GM19467 (cell line): ENCODE measurements around the gene SMARCA4.
"Not testable (repeated sequence)": the region's sequence is repeated elsewhere in the genome, so short reads cannot be mapped to it uniquely, and the experiment has no call there.

Source experiments
- ATAC-seq: cut with Tn5 transposase; IDR thresholded peaks from one replicate; pipeline ENCODE4 v1.9.1; 2021; ENCODE audit warnings: mild to moderate bottlenecking, moderate library complexity; ENCODE audit not compliant: unreplicated experiment

SMARCA4 gene

DNA sequence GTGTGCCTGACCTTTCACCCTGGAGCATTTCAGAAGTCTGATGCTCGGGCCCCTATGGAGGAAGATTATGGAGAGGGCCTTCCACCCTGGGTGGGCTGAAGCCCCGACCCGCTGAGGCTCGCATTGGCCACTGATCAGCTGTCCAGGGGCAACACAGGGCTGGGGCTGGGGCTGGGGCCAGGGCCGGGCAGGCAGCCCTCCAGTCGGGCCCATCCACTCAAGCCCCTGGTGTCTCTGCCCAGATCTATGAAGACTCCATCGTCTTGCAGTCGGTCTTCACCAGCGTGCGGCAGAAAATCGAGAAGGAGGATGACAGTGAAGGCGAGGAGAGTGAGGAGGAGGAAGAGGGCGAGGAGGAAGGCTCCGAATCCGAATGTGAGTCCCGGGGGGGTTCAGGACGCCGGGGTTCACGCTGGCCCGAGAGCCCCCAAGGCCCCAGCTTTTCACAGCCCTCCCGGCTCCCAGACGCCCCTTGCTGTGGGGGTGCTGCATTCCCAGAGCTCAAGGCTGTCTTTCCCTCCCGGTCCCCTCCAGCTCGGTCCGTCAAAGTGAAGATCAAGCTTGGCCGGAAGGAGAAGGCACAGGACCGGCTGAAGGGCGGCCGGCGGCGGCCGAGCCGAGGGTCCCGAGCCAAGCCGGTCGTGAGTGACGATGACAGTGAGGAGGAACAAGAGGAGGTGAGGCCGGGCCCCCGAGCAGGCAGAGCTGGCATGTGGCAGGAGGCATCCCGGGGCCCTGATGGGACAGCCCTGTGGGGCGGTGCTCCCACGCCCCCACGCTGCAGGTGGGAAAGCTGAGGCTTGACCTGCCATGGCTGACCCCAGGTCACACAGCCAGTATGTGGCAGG lies 98.9 kb downstream of the SMARCA4 start:
- ATAC-seq: no peak

GRCh38 chr19:11061952-11062351 lies 101.1 kb downstream of the SMARCA4 start:
- ATAC-seq: no peak

GRCh38 chr19:11063434-11063833 lies 102.6 kb downstream of the SMARCA4 start:
- no peak for ATAC-seq

DNA sequence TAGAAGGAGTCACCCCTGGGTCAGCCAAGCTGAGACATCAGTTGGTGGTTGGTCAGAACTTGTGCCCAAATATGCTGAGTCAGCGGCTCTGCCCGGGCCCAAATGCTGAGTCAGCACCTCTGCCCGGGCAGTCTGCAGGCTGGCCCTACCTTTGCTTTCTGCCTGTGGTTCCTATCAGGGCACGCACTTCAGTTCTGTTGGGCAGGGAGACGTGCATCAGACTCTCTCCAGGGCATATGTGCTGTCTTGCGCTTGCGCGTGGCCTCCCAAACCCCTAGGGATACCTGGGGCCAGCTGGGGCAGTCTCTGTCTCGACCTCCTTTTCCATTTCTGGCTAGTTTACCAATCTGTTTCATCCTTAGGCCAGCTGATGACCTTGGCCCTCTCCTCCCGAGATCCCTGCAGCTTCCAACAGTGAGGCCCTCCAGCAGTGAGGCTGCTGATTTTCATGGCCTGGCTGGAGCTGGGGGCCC lies 104.0 kb downstream of the SMARCA4 start:
- no peak for ATAC-seq

DNA sequence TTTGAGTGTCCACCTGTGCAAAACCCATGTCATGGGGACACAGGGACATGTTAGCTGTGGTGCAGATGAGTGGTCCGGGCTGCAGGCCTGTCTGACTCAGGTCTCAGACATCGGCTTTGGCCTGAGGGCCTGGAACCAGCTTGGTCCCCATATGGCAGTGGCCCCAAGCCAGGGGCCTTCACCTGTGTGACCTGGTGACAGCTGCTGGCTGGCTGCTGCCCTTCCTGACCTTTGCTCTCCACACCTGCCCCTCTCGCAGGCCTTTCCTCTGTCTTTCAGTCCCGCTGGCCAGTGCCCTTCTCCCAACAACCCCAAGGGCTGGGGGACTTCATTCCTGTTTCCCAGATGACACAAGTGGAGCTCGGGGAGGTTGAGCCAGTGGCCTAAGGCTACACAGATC lies 105.5 kb downstream of the SMARCA4 start:
- ATAC-seq: no peak

DNA sequence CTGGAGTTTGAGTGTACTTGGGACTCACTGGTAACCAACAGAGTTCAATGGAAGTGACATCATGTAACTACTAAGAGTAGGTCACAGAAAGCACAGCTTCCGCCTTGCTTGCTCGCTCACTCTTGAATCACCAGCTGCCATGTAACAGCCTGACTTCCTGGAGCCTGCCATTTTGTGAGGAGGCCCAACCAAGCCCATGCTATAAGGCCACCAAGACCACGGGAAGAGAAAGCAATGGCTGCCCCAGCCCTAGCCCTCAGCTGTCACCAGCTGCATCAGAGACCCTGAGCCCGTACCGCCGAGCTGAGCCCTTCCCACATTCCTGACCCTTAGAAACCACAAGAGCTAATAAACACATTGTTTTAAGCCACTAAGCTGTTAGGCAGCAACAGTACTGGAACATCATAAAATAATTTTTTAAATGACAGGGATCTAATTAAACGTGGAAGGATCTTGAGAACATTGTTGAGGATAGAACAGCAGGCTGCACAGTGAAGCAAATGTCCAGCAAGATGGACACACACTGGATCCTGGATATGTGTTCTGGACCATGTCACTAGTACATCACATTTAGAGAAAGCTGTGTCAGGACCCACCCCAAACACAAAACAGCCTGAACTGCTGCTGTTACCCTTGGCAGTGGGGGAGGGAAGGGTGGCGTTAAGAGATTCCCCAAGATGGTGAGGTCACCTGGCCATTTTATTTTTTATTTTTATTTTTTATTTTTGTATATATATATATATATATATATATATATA lies 106.7 kb downstream of the SMARCA4 start:
- no peak for ATAC-seq

DNA sequence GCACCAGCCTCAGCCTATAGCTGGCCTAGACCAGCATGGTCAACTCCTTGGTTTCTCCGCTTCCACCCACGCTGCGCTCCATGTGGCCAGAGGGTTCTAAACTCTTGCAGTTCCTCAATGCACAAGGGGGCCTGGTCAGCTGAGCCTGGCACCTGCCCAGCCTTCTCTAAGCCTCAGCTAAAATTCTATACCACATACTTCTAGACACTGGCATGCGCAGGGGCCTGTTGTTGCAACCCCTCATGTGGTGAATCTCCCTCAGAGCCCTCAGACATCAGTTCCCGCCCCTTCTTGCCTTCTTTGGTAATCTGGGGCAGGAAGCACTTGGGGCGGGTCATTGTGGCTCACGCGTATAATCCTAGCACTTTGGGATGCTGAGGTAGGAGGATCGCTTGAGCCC lies 108.7 kb downstream of the SMARCA4 start:
- no peak for ATAC-seq

DNA sequence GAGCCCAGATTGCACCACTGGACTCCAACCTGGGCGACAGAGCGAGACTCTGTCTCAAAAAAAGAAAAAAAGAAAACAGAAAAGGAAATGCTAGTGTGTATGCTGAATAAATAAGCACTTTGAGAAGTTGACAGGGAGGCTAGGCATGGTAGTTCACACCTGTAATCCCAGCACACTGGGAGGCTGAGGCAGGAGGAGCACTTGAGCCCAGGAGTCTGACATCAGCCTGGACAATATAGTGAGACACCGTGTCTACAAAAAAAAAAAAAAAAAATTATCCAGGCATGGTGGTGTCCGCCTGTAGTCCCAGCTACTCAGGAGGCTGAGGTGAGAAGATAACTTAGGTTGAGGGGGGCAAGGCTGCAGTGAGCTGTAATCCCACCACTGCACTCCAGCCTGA lies 109.3 kb downstream of the SMARCA4 start:
- no peak for ATAC-seq

GRCh38 chr19:11073568-11073967 lies 112.7 kb downstream of the SMARCA4 start:
- ATAC-seq: no peak

- ATAC-seq: not testable (repeated sequence)
Observed at GRCh38 chr19:11076792-11077191, 116.0 kb downstream of the SMARCA4 start.

GRCh38 chr19:11078893-11079292 lies 118.1 kb downstream of the SMARCA4 start:
- ATAC-seq: no peak

DNA sequence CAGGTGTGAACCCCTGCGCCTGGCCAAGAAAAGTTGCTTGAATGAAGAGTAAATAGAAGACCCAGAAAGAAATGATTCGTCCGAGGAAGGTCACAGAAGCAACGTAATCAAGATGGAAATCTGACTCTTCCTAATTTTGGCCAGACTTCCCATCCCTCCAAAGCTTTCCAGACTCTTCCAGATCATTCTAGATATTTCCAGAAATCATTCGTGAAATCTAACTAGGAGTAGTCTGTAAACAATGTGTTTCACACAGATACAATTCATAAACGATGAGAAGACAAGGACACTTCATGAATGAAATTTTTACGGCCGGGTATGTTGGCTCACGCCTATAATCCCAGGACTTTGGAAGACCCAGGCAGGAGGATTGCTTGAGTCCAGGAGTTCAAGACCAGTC lies 119.2 kb downstream of the SMARCA4 start:
- ATAC-seq: no peak

DNA sequence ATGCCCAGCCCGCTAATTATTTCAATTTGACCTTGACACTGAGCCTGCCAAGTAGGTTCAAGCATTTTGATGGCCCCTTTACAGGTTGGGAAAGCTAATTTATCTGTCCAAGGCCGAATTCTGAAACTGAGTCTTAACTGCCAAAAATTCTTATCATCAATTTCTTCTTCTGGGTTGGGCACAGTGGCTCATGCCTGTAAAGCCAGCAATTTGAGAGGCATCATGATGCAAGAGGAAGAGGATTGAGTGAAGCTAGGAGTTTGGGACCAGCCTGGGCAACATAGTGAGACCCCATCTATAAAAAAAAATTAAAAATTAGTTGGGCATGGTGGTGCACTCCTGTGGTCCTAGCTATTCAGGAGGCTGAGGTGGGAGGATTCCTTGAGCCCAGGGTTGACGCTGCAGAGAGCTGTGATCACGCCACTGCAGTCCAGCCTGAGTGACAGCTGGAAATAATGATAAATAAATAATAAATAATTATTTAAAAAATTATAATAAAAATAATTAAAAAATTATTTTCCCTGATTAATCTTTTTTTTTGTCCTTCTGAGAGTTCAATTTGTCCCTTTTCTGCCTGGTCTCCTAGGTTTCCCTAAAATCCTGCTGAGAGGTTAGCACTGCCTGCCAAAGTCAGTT lies 127.2 kb downstream of the SMARCA4 start:
- no peak for ATAC-seq

DNA sequence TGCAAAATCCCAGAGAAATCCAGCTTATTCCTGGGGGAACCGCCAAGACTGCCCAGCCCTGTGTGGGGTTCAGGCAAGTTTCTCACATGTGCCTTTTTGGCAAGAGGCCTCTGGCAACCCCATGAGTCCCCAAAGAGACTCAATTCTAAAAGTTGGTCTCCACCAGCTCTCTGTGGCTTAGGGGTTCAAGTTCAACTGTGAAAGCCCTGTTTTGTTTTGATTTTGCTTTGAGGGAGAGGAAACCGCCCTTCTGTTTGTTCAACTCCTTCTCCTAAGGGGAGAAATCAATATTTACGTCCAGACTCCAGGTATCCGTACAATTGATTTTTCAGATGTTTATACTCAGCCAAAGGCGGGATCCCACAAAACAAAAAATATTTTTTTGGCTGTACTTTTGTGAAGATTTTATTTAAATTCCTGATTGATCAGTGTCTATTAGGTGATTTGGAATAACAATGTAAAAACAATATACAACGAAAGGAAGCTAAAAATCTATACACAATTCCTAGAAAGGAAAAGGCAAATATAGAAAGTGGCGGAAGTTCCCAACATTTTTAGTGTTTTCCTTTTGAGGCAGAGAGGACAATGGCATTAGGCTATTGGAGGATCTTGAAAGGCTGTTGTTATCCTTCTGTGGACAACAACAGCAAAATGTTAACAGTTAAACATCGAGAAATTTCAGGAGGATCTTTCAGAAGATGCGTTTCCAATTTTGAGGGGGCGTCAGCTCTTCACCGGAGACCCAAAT lies 127.8 kb downstream of the SMARCA4 start:
- no peak for ATAC-seq

DNA sequence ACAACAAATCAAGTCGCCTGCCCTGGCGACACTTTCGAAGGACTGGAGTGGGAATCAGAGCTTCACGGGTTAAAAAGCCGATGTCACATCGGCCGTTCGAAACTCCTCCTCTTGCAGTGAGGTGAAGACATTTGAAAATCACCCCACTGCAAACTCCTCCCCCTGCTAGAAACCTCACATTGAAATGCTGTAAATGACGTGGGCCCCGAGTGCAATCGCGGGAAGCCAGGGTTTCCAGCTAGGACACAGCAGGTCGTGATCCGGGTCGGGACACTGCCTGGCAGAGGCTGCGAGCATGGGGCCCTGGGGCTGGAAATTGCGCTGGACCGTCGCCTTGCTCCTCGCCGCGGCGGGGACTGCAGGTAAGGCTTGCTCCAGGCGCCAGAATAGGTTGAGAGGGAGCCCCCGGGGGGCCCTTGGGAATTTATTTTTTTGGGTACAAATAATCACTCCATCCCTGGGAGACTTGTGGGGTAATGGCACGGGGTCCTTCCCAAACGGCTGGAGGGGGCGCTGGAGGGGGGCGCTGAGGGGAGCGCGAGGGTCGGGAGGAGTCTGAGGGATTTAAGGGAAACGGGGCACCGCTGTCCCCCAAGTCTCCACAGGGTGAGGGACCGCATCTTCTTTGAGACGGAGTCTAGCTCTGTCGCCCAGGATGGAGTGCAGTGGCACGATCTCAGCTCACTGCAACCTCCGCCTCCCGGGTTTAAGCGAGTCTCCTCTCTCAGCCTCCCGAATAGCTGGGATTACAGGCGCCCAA lies 128.6 kb downstream of the SMARCA4 start, which contains the start of gene LDLR:
Gene LDLR (plus strand): TSS at position 210 of the 760 bp plus-strand sequence. CDS start 86 bp downstream, at position 296.
- no peak for ATAC-seq

DNA sequence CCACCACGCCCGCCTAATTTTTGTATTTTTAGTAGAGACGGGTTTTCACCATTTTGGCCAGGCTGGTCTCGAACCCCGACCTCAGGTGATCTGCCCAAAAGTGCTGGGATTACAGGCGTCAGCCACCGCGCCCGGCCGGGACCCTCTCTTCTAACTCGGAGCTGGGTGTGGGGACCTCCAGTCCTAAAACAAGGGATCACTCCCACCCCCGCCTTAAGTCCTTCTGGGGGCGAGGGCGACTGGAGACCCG lies 129.1 kb downstream of the SMARCA4 start:
- ATAC-seq: peak; percentile 9

DNA sequence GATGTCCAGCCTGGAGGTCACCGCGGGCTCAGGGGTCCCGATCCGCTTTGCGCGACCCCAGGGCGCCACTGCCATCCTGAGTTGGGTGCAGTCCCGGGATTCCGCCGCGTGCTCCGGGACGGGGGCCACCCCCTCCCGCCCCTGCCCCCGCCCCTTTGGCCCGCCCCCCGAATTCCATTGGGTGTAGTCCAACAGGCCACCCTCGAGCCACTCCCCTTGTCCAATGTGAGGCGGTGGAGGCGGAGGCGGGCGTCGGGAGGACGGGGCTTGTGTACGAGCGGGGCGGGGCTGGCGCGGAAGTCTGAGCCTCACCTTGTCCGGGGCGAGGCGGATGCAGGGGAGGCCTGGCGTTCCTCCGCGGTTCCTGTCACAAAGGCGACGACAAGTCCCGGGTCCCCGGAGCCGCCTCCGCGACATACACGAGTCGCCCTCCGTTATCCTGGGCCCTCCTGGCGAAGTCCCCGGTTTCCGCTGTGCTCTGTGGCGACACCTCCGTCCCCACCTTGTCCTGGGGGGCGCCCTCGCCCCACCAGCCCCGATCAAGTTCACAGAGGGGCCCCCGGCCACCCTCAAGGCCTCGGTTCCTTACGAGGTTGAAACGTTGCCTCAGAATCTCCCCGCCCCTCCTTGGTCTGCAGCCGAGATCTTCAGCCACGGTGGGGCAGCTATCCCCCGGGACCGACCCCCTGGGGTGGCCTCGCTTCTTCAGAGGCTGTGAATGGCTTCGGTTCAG lies 129.6 kb downstream of the SMARCA4 start:
- peak; percentile 69 for ATAC-seq

- ATAC-seq: no peak
Observed at GRCh38 chr19:11090997-11091702, 130.3 kb downstream of the SMARCA4 start.

DNA sequence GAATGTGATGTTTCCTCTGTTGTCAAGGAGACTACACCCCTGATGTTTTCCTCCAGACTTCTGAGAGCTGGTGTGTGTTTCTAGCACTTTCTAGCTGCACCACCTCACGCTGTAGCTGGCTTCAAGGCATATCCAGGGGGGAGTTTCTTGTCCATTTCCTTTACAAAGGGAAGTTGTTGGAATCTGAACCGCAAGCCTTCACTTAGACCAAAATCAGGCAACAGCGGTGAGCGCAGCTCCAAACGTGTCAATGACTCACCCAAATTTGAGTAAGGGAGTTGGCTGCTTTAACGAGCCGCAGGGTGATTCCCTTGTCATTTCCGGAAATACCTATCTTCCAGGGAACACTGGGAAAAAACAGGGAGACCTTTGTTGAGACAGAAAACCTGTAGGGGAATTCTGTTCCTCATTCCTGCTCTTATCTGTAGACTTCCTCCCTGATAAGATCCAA lies 130.9 kb downstream of the SMARCA4 start:
- ATAC-seq: no peak
